GM12801 (cell line): ENCODE data around the gene HDLBP.

Experiments used
- TF ChIP-seq, protein P1 (sequence below): IDR thresholded peaks from one replicate; pipeline ENCODE4 v1.5.1; 2011; ENCODE audit warnings: control low read depth; ENCODE audit not compliant: insufficient read length; ENCODE audit errors: extremely low read depth

Gene HDLBP

DNA sequence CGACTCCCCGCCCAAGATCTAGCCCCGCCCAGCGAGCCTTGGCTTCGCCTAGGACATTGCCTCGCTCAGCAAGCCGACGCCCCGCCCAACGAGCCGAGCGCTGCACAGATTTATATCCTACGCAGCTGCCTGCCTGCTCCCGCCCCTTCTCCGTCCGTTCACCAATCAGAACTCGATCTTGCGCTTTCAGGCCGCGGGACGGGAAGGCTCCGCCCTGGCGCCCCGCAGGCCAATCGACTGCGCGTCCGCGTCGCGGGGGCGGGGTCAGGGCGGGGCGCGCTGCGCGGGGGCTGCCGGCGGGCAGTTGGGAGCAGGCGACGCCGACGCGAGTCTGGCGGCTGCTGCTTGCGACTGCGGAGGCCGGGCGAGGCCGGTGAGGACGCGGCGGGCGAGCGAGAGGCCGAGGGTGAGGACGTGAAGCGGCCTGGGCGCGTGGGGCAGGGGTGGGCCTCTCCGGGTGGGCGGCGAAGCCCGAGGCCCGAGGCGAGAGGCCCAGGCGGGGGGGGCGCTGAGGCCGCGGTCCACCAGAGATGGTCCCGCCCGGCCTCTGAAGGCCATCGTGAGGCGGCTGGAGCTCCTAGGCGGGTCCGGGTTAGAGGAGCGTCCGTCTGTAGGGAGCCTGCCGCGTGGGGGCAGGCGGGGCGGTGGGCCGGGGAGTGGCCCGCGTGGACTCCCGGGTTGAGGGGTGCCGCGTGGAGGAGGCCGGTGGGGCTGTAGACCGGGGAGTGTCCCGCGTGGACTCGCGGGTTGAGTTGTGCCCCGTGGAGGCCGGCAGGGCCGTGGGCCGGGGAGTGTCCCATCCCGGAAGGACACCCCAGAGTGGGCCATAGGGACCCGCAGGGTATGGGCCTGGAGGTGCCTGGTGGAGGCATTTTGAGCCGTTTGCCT lies 40.8 kb upstream of the HDLBP start, which contains the start of gene FARP2:
TSS of gene FARP2 (plus strand) at position 303 of the 888 bp plus-strand sequence. CDS start 16,823 bp downstream, outside the sequence.
- TF ChIP-seq, protein P1, sequence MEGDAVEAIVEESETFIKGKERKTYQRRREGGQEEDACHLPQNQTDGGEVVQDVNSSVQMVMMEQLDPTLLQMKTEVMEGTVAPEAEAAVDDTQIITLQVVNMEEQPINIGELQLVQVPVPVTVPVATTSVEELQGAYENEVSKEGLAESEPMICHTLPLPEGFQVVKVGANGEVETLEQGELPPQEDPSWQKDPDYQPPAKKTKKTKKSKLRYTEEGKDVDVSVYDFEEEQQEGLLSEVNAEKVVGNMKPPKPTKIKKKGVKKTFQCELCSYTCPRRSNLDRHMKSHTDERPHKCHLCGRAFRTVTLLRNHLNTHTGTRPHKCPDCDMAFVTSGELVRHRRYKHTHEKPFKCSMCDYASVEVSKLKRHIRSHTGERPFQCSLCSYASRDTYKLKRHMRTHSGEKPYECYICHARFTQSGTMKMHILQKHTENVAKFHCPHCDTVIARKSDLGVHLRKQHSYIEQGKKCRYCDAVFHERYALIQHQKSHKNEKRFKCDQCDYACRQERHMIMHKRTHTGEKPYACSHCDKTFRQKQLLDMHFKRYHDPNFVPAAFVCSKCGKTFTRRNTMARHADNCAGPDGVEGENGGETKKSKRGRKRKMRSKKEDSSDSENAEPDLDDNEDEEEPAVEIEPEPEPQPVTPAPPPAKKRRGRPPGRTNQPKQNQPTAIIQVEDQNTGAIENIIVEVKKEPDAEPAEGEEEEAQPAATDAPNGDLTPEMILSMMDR = no peak

DNA sequence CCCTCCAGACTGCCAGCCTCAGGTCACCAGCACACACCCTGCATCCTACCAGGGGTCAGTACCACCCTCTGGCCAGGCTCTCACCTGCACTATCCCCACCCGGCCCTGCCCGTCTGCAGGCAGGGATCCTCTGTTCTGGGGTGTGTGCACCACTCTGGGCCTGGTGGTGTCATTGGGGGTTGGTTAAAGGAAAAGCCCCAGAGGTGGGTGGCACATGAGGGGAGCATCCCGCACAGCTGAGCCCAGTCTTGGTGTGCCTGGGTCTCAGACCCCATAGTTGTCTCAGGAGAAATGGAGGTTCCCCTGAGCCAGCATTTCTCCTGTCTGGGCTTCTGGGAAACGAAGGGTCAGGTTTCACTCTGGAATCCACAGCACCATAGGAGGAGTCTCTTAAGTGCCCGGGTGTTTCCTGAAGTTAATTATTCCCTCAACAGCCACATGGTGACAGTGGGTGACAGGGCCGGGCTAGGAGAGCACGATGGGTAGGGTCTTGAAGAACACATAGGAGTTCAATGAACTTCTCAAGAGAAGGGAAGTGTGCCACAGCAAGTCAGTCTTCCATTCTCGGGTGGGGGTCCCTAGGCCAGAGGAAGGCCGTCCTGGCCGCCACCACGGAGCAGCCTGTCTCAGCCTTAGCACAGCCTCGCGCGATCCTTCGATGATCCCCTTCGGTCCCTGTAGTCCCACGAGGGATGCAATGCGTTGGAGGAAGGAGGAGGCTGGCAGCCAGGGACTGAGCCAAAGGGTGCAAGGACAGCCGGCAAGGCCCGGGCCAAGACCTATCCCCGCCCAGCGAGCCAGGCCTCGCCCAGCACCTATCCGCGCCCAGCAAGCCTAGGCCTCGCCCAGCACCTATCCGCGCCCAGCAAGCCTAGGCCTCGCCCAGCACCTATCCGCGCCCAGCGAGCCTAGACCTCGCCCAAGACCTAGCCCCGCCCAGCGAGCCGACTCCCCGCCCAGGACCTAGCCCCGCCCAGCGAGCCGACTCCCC lies 39.5 kb upstream of the HDLBP start:
- TF ChIP-seq, protein P1 = no peak

DNA sequence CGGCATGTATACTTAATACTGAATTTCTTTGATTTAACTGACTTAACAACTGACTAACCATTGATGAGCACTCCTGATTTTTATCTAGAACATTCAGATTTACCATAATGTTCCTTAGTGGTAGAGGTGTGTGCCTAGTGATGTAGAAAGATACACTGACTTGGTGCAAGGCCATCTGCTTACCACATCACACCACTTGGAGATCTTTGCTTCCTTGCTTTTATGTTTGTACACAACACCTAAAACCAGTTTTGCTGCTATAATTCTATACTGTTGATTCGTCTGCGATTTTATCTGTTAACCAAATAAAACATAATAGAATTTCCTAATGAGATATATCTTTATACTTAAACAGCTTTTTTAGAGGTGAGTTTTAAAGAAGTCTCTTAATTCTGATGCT lies 36.8 kb upstream of the HDLBP start:
- TF ChIP-seq, protein P1 = no peak

DNA sequence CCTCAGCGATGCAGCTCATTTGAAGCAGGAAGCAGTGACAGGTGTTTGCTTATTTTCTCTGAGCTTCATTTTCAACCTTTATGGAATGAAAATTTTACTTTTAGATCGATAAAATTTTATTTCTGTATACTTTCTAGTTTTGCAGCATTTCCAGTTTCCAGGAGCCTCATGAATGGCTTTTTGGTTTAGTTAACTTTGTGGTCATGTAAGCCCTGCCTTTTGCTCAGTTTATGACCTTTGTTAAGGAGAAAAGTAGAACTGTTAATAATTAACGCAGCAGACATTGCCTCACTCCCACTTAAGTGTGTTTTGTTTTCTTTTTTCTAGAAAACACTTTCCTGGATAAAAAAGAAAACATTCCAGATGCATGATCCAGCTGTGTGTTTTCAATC lies 36.2 kb upstream of the HDLBP start:
- TF ChIP-seq, protein P1 = no peak

DNA sequence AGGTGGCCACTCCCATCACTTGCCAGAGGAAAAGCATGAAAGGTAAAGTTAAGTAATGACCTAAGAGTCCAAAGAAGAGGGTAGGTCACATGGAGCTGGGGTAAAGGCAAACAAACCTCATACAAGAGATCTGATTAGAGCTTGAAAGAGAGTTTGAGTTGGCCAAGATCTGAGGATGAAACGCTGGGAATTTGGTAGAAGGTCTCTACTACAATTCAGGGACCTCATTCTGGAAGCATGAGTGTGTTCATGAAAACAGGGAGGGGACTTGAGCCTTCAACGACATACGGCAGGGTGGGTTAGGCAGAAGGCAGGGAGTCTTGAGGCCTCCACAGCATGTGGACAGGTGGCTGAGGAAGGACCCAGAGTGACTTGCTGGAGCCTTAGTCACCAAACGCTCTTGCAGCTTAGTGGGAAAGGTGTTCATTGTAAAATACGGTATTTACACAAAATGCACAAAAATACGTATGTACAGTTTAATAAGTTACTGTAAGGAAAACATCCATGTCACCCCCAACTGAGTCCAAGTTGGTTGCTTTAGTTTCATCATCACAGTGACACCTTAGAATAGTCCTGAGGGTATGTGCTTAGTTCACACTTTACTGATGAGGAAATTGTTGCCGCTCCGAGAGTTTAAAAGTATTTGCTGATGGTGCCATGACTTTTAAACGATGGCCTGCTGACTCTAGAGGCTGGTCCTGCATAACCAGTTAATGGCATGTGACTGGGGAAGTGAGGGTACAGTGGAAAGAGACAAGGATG lies 35.6 kb upstream of the HDLBP start:
- TF ChIP-seq, protein P1 = no peak

DNA sequence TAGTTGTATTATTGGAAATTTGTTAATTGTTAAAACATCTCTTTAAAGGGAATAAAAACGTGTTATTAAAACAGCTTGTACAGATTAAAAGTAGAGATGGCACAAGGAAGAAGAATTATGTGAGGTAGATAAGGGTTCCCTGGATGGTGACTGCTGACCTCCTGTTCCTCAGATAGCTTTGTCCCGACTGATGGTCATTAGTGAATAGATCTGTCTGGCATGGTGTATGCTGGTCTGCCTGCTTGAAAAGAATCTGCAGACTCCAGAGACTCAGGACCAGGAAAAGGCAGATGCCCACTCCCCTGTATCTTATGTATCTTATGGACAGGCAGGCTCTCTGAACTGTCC lies 35.0 kb upstream of the HDLBP start:
- TF ChIP-seq, protein P1 = no peak
